Measurements from ENCODE around the gene THEM5.

The THEM5 gene

DNA sequence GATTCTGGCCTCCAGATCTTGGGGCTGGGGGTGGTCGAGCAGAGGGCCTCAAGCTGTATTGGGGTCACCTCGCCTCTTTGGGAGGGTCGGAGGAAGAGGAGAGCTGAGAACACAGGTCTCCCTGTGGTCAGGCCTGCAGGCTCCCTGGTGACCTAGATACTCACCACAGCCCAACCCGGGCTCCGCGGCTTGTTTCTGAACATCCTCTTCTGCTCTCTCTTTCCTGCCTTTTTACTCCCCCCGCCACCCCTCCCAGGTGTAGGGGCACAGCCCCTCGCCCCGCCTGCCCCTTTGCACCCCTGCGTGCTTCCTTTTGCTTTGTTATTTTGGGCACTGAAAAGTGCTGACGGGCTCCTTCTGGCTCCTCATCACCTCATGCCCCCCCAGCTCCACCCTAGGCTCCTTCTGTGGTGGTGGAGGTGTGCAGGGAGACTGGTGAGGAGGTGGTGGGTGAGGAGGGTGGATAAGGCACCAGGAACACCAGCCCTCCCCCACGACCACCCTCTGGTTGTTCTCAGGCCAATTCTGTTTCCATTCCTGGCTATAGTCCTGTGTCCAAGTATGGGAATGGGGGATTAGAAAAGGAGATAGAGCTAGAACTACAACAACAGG is 37.7 kb downstream of the THEM5 start:
- Histone ChIP-seq H3K9me3 (replicated peaks; ENCODE audit: low read length) (no peaks in the 10 kb centered on the region), H3K4me1 (ENCODE audit: control insufficient read depth, insufficient read depth, low read length) (peaks cover 8% of the 10 kb centered on the region), H3K9ac (ENCODE audit: low read depth, low read length) (no peak overlapping the region), H3K36me3 (ENCODE audit: insufficient read depth, low read length) (no peaks in the 10 kb centered on the region), H3K4me3 (ENCODE audit: low read length) (no peak overlapping the region), H3K4me2 (ENCODE audit: low read length) (no peak overlapping the region), H3K27me3 (ENCODE audit: control insufficient read depth, insufficient read depth, low read length) (peaks cover 51% of the 10 kb centered on the region)

DNA sequence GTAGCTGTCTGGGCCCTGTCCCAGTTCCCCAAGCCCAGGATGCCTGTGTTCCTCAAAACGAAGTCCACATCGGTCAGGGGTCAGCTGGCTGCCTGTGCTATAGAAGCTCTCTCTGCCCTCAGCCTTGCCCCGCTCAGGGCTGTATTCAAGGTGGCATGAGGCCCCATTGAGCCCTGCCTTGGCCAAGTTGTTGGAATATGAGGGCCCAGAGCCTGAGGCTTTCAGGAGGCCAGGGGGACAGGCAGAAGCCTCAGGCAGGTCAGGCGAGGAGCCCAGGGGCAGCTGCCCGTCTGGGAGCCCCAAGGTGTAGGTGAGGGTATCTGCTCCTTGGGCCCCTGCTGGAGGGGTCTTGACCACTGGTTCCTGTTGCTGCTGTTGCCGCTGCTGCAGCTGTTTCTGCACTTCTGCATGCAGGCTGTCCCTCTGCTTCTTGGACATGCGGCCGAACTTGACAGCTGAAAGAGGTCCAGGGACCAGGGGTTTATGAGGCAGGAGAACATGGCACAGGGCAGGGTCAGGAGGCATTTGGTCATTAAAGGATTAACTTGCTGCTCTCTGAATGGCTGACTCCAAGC is 38.5 kb downstream of the THEM5 start:
- Histone ChIP-seq H3K27me3 (ENCODE audit: control insufficient read depth, insufficient read depth, low read length) (peaks cover 51% of the 10 kb centered on the region), H3K4me2 (ENCODE audit: low read length) (no peak overlapping the region), H3K36me3 (ENCODE audit: insufficient read depth, low read length) (no peaks in the 10 kb centered on the region), H3K4me3 (ENCODE audit: low read length) (no peak overlapping the region), H3K9me3 (replicated peaks; ENCODE audit: low read length) (no peaks in the 10 kb centered on the region), H3K9ac (ENCODE audit: low read depth, low read length) (no peak overlapping the region), H3K4me1 (ENCODE audit: control insufficient read depth, insufficient read depth, low read length) (peaks cover 8% of the 10 kb centered on the region)

DNA sequence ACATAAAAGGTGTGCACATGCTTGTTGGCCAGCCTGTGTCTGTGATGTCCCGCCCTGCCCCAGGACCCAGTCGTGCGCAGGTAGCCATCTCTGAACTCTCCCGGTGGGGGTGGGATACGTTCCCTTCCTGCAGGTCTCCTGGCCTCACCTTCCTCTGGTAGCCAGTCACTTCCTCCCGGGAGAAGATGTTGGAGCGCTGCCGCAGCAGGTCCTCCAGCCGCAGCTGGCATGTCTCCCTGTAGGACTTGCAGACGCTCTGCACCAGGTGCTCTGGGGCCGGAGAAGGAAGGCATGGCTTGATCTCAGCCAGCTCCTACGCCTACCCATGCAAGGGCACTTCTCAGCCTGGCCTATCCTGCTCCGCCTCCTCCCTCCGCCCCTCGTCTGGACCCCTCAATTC is 39.1 kb downstream of the THEM5 start:
- peaks cover 8% of the 10 kb centered on the region for H3K4me1 ChIP-seq (ENCODE audit: control insufficient read depth, insufficient read depth, low read length)
- H3K4me2 ChIP-seq (ENCODE audit: low read length), result no peak overlapping the region
- H3K9ac ChIP-seq (ENCODE audit: low read depth, low read length), result no peak overlapping the region
- no peak overlapping the region for H3K4me3 ChIP-seq (ENCODE audit: low read length)
- peaks cover 56% of the 10 kb centered on the region for H3K27me3 ChIP-seq (ENCODE audit: control insufficient read depth, insufficient read depth, low read length)
- no peaks in the 10 kb centered on the region for H3K36me3 ChIP-seq (ENCODE audit: insufficient read depth, low read length)
- no peaks in the 10 kb centered on the region for H3K9me3 ChIP-seq (replicated peaks; ENCODE audit: low read length)

DNA sequence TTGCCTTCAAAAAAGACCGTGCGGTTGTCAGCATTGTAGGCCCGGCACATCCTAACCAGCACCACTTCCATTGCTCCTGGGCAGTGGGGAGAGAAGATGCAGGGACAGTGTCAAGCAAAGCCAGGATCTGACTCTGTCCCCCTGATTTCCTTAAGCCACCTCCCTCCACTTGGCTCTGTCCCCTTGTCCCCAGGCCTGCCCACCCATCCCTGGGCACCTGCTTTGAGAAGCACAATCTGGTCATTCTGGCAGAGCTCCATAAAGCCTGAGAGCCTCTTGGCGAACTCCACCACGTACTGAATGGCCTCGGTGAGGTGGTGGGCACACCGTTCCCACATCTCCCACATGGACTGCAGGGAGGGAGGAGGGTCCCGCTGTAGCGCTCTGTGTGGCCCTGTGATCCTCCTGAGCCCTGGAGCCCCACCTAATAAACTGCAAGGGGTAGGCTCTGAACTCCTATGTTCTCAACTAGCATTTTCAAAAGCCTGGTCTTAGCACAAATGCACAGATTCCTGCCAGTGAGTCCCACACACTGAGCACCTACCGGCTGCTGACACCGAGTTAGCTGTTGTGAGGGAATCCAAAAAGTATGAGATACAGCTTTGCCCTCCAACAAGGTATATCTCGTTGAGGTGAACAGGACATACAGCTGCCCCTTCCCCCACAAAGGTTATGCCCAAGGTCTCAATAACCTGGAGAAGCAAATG is 40.1 kb downstream of the THEM5 start:
- no peak overlapping the region for H3K4me3 ChIP-seq (ENCODE audit: low read length)
- no peaks in the 10 kb centered on the region for H3K36me3 ChIP-seq (ENCODE audit: insufficient read depth, low read length)
- H3K9me3 ChIP-seq (replicated peaks; ENCODE audit: low read length), result no peaks in the 10 kb centered on the region
- H3K9ac ChIP-seq (ENCODE audit: low read depth, low read length), result no peak overlapping the region
- H3K4me2 ChIP-seq (ENCODE audit: low read length), result no peak overlapping the region
- H3K27me3 ChIP-seq (ENCODE audit: control insufficient read depth, insufficient read depth, low read length), result peaks cover 57% of the 10 kb centered on the region
- peaks cover 8% of the 10 kb centered on the region for H3K4me1 ChIP-seq (ENCODE audit: control insufficient read depth, insufficient read depth, low read length)

- Histone ChIP-seq H3K4me1 (ENCODE audit: control insufficient read depth, insufficient read depth, low read length) (peaks cover 8% of the 10 kb centered on the region), H3K36me3 (ENCODE audit: insufficient read depth, low read length) (no peaks in the 10 kb centered on the region), H3K4me3 (ENCODE audit: low read length) (peak overlapping the region; percentile 17), H3K4me2 (ENCODE audit: low read length) (peak overlapping the region; percentile 50), H3K9me3 (replicated peaks; ENCODE audit: low read length) (no peaks in the 10 kb centered on the region), H3K9ac (ENCODE audit: low read depth, low read length) (no peak overlapping the region), H3K27me3 (ENCODE audit: control insufficient read depth, insufficient read depth, low read length) (peaks cover 61% of the 10 kb centered on the region)
Observed at GRCh38 chr1:151811181-151811580, 42.3 kb downstream of the THEM5 start.

GRCh38 chr1:151809985-151810556 is 43.4 kb downstream of the THEM5 start:
- Histone ChIP-seq H3K36me3 (ENCODE audit: insufficient read depth, low read length) (no peaks in the 10 kb centered on the region), H3K27me3 (ENCODE audit: control insufficient read depth, insufficient read depth, low read length) (peaks cover 63% of the 10 kb centered on the region), H3K9me3 (replicated peaks; ENCODE audit: low read length) (no peaks in the 10 kb centered on the region), H3K9ac (ENCODE audit: low read depth, low read length) (no peak overlapping the region), H3K4me3 (ENCODE audit: low read length) (no peak overlapping the region), H3K4me2 (ENCODE audit: low read length) (no peak overlapping the region), H3K4me1 (ENCODE audit: control insufficient read depth, insufficient read depth, low read length) (peaks cover 8% of the 10 kb centered on the region)

GRCh38 chr1:151809290-151809984 is 44.1 kb downstream of the THEM5 start:
- peaks cover 65% of the 10 kb centered on the region for H3K27me3 ChIP-seq (ENCODE audit: control insufficient read depth, insufficient read depth, low read length)
- peaks cover 8% of the 10 kb centered on the region for H3K4me1 ChIP-seq (ENCODE audit: control insufficient read depth, insufficient read depth, low read length)
- no peak overlapping the region for H3K4me3 ChIP-seq (ENCODE audit: low read length)
- no peaks in the 10 kb centered on the region for H3K9me3 ChIP-seq (replicated peaks; ENCODE audit: low read length)
- H3K4me2 ChIP-seq (ENCODE audit: low read length), result no peak overlapping the region
- H3K36me3 ChIP-seq (ENCODE audit: insufficient read depth, low read length), result no peaks in the 10 kb centered on the region
- H3K9ac ChIP-seq (ENCODE audit: low read depth, low read length), result no peak overlapping the region

- Histone ChIP-seq H3K36me3 (ENCODE audit: insufficient read depth, low read length) (no peaks in the 10 kb centered on the region), H3K4me1 (ENCODE audit: control insufficient read depth, insufficient read depth, low read length) (peaks cover 8% of the 10 kb centered on the region), H3K4me2 (ENCODE audit: low read length) (no peak overlapping the region), H3K9ac (ENCODE audit: low read depth, low read length) (no peak overlapping the region), H3K9me3 (replicated peaks; ENCODE audit: low read length) (no peaks in the 10 kb centered on the region), H3K4me3 (ENCODE audit: low read length) (no peak overlapping the region), H3K27me3 (ENCODE audit: control insufficient read depth, insufficient read depth, low read length) (peaks cover 69% of the 10 kb centered on the region)
Observed at GRCh38 chr1:151807766-151808165, 45.7 kb downstream of the THEM5 start.

DNA sequence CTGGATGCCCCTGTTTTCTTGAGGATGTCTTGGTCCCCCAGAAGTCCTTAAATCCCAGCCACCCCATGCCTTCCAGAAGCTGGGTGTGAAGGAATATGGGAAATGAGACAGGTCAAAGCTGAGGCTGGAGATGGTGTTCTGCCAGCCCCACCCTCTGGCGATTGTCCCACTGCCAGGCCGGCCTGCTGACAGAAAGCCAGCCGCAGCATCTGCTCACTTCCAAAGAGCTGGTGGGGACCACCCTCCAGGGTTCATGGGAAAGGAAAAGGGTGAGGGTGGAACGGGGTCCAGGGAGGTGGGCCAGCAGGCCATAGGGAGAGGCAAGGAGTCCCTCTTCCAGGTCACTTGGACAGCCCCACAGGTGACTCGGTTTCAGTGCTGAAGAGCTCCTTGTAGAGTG is 46.4 kb downstream of the THEM5 start:
- Histone ChIP-seq H3K9me3 (replicated peaks; ENCODE audit: low read length) (no peaks in the 10 kb centered on the region), H3K27me3 (ENCODE audit: control insufficient read depth, insufficient read depth, low read length) (peaks cover 72% of the 10 kb centered on the region), H3K4me1 (ENCODE audit: control insufficient read depth, insufficient read depth, low read length) (peaks cover 8% of the 10 kb centered on the region), H3K4me3 (ENCODE audit: low read length) (no peak overlapping the region), H3K9ac (ENCODE audit: low read depth, low read length) (no peak overlapping the region), H3K4me2 (ENCODE audit: low read length) (no peak overlapping the region), H3K36me3 (ENCODE audit: insufficient read depth, low read length) (no peaks in the 10 kb centered on the region)

DNA sequence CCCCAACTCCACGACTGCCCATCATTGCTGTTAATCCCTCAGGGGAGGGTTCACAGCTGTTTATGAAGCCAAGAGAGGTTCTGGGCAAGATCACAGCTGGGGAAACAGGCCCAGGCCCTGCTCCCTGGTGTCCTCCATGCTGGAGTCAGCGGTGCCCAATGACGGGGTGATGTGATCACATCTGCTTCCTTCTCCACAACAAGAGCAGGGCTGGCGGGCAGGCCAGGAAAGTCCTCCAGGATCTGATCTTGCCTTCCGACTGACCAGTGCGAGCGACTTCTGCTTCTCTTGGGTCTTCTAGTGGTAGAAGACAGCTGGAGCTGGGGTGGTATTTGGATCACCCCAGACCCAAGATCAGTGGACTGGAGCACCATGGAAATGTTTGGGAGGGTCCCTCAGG is 47.3 kb downstream of the THEM5 start:
- H3K4me3 ChIP-seq (ENCODE audit: low read length), result no peak overlapping the region
- no peaks in the 10 kb centered on the region for H3K9me3 ChIP-seq (replicated peaks; ENCODE audit: low read length)
- H3K4me2 ChIP-seq (ENCODE audit: low read length), result no peak overlapping the region
- H3K36me3 ChIP-seq (ENCODE audit: insufficient read depth, low read length), result no peaks in the 10 kb centered on the region
- no peak overlapping the region for H3K9ac ChIP-seq (ENCODE audit: low read depth, low read length)
- H3K4me1 ChIP-seq (ENCODE audit: control insufficient read depth, insufficient read depth, low read length), result peaks cover 2% of the 10 kb centered on the region
- peaks cover 81% of the 10 kb centered on the region for H3K27me3 ChIP-seq (ENCODE audit: control insufficient read depth, insufficient read depth, low read length)

- Histone ChIP-seq H3K4me3 (ENCODE audit: low read length) (no peak within 1 kb of the TSS), H3K9me3 (replicated peaks; ENCODE audit: low read length) (no peaks in the 10 kb centered on the region), H3K4me1 (ENCODE audit: control insufficient read depth, insufficient read depth, low read length) (no peaks in the 10 kb centered on the region), H3K9ac (ENCODE audit: low read depth, low read length) (no peak within 1 kb of the TSS), H3K27me3 (ENCODE audit: control insufficient read depth, insufficient read depth, low read length) (peaks cover 90% of the 10 kb centered on the region), H3K36me3 (ENCODE audit: insufficient read depth, low read length) (no peaks in the 10 kb centered on the region), H3K4me2 (ENCODE audit: low read length) (no peak within 1 kb of the TSS)
Observed at GRCh38 chr1:151805066-151805820, 48.3 kb downstream of the THEM5 start, which contains the start of gene LINGO4. LINGO4 (minus strand) TSS chr1:151805419; CDS start chr1:151802704, 2,715 bp downstream.
